IMR-90 (cell line): ENCODE results near the gene PAX3. TPM values are rescaled to one million over a fixed set of nuclear protein-coding genes. Genes with fewer than 3 reads are reported as not detected.

ENCODE experiments used
- polyA plus RNA-seq, 3 experiments: library from polyadenylated mRNA; depleted of rRNA; stranded (reverse); fragments of >200 nt; gene quantifications; 2 replicates each; pipeline ENCODE4 v1.2.3, GENCODE V29; 2012; ENCODE audit warnings: low replicate concordance in 1 of 3
- total RNA-seq: library from RNA; depleted of rRNA; stranded (reverse); fragments of >200 nt; gene quantifications from 2 replicates; pipeline ENCODE4 v1.2.3, GENCODE V29; 2012
- TF ChIP-seq, protein P1 (sequence below): fragments of 150-350 bp; IDR thresholded peaks from 2 replicates; pipeline ENCODE4 v1.6.1; 2016; ENCODE audit warnings: low read depth, mild to moderate bottlenecking, low read length, moderate library complexity, borderline replicate concordance

Gene PAX3
- total and polyA plus RNA-seq, 2 of the 4 experiments (the other 2 are of a cell fraction): not detected

DNA sequence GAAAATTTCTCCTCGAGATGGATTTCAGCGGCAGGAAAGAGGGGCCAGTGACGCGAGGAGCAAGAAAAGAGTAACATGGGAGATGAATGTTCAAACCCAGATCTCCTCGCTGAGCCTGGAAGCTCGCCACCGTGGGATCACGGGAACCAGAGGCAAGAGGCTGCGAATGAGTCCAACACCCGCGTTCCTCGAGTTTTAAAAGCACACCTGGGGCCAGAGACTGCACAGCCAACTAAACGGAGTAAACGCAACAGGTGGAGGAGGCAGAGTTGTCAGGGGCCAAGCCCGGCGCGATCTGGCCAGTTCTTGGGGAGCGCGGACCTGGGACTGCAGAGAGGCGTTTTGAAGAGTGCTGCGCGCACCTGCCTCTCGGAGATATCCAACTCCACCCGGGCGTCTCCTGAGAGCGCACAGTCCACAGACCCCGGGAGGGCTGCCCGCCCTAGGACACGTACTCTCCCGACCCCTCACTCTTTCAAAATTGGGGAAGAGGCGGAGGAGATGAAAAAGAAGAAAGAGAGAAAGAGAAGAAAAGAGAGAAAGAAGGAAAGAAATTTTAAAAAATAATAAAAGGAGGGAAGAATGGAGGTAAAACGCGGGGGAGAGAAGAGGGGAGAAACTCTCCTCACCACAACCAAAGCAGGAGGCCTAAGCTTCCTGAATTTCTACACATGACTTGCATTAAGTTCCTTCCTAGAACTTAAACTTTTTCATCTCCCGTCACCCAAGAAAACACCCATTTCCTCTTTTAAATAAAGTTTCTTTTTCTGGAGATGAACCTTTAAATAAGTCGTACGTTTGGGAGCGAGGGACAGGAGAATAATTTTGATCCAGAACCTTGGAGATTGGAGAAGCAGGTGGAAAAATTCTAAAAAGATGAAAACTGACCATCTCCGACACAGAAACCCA lies 5.3 kb upstream of the PAX3 start (continued):
- TF ChIP-seq, protein P1, sequence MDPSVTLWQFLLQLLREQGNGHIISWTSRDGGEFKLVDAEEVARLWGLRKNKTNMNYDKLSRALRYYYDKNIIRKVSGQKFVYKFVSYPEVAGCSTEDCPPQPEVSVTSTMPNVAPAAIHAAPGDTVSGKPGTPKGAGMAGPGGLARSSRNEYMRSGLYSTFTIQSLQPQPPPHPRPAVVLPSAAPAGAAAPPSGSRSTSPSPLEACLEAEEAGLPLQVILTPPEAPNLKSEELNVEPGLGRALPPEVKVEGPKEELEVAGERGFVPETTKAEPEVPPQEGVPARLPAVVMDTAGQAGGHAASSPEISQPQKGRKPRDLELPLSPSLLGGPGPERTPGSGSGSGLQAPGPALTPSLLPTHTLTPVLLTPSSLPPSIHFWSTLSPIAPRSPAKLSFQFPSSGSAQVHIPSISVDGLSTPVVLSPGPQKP: no peak
